ENCODE results near the gene NCAPG2.

- peak; percentile 43 to 65 (median 50) for TF ChIP-seq CTCF (IDR thresholded peaks at IDR 0.05)
- TF ChIP-seq POLR2A (IDR thresholded peaks at IDR 0.05): no peak
Measured at GRCh38 chr7:158695726-158696452, 8.7 kb downstream of the NCAPG2 start.
